Kidney epithelial cell (primary cell): ENCODE data around the gene VAV2. TPM values are rescaled to one million over a fixed set of nuclear protein-coding genes. Genes with fewer than 3 reads are reported as not detected.

ENCODE experiments used
- DNase-seq: peaks from one replicate; pipeline ENCODE4 v3.0.0-alpha.2; 2010; ENCODE audit warnings: low read depth
- H3K27me3 ChIP-seq: 2 replicates; pipeline ENCODE4 v1.6.0; 2011; ENCODE audit warnings: low read length; ENCODE audit not compliant: control insufficient read depth, insufficient read depth
- H3K36me3 ChIP-seq: 2 replicates; pipeline ENCODE4 v1.5.1; 2011; ENCODE audit warnings: low read length; ENCODE audit not compliant: control insufficient read depth, insufficient read depth
- H3K4me3 ChIP-seq: 2 replicates; pipeline ENCODE4 v1.5.1; 2011; ENCODE audit warnings: low read depth, mild to moderate bottlenecking, control low read depth, low read length
- CTCF ChIP-seq: IDR thresholded peaks from 2 replicates; pipeline ENCODE4 v1.5.1; 2011; ENCODE audit warnings: mild to moderate bottlenecking, moderate library complexity, low read length, control low read depth, inconsistent platforms; ENCODE audit not compliant: insufficient read depth, poor library complexity, severe bottlenecking
- total RNA-seq: library from RNA; depleted of rRNA; stranded (reverse); fragments of >200 nt; gene quantifications from 2 replicates; pipeline ENCODE4 v1.2.3, GENCODE V29; 2015

Gene VAV2
- total RNA-seq, 1 donor from 2014 or later, result 37.8 TPM

GRCh38 chr9:133963166-133963565, 29.0 kb downstream of the VAV2 start:
- no peaks in the 10 kb centered on the region for H3K36me3 ChIP-seq

GRCh38 chr9:133962341-133962740, 29.8 kb downstream of the VAV2 start:
- no peaks in the 10 kb centered on the region for H3K36me3 ChIP-seq
- no peak for TF ChIP-seq CTCF
- no peaks in the 10 kb centered on the region for H3K27me3 ChIP-seq
- no peak overlapping the region for H3K4me3 ChIP-seq
- no peak for DNase-seq

More at GRCh38 chr9:133963166-133963565, 29.0 kb downstream of the VAV2 start:
- DNase-seq, result no peak
- Histone ChIP-seq H3K27me3 (no peaks in the 10 kb centered on the region), H3K4me3 (no peak overlapping the region)
- TF ChIP-seq CTCF, result no peak

GRCh38 chr9:133961226-133962165, 30.6 kb downstream of the VAV2 start:
- H3K4me3 ChIP-seq, result no peak overlapping the region
- no peak for TF ChIP-seq CTCF
- H3K36me3 ChIP-seq, result no peaks in the 10 kb centered on the region
- H3K27me3 ChIP-seq, result no peaks in the 10 kb centered on the region
- no peak for DNase-seq

GRCh38 chr9:133960568-133961129, 31.5 kb downstream of the VAV2 start:
- no peak overlapping the region for H3K4me3 ChIP-seq
- H3K36me3 ChIP-seq, result no peaks in the 10 kb centered on the region
- no peak for DNase-seq
- no peaks in the 10 kb centered on the region for H3K27me3 ChIP-seq
- peak; percentile 24 for TF ChIP-seq CTCF

- Histone ChIP-seq H3K36me3 (no peaks in the 10 kb centered on the region), H3K4me3 (no peak overlapping the region), H3K27me3 (no peaks in the 10 kb centered on the region)
- no peak for TF ChIP-seq CTCF
- DNase-seq, result no peak
Measured at GRCh38 chr9:133959966-133960567, 32.1 kb downstream of the VAV2 start.
